Neural progenitor cell (in vitro differentiated cells): ENCODE results near the gene MINDY4. TPM values are rescaled to one million over a fixed set of nuclear protein-coding genes. Genes with fewer than 3 reads are reported as not detected.

Experiments
- DNase-seq: peaks from one replicate; pipeline ENCODE4 v3.0.0-alpha.2; 2016; ENCODE audit warnings: low spot score
- H2AFZ ChIP-seq: fragments of 200-600 bp; sonication (generic); replicated peaks from 2 replicates; pipeline ENCODE4 v1.6.1; 2016; ENCODE audit warnings: antibody characterized with exemption
- H3F3A ChIP-seq: fragments of 200-600 bp; sonication (generic); 2 replicates; pipeline ENCODE4 v1.6.1; 2016; ENCODE audit warnings: antibody characterized with exemption, low read depth
- H3K27ac ChIP-seq: fragments of 200-600 bp; sonication (generic); 2 replicates; pipeline ENCODE4 v1.5.1; 2016; ENCODE audit warnings: mild to moderate bottlenecking
- H3K27me3 ChIP-seq: fragments of 200-600 bp; sonication (generic); 2 replicates; pipeline ENCODE4 v1.6.1; 2016; ENCODE audit warnings: mild to moderate bottlenecking, moderate library complexity
- H3K36me3 ChIP-seq: fragments of 200-600 bp; sonication (generic); 2 replicates; pipeline ENCODE4 v1.5.1; 2016
- H3K4me1 ChIP-seq: fragments of 200-600 bp; sonication (generic); 2 replicates; pipeline ENCODE4 v1.6.1; 2016; ENCODE audit warnings: mixed run types
- H3K4me2 ChIP-seq: fragments of 200-600 bp; sonication (generic); 2 replicates; pipeline ENCODE4 v1.6.1; 2016
- H3K4me3 ChIP-seq: fragments of 200-600 bp; sonication (generic); 2 replicates; pipeline ENCODE4 v1.5.1; 2016
- H3K79me2 ChIP-seq: fragments of 200-600 bp; sonication (generic); 2 replicates; pipeline ENCODE4 v1.6.1; 2016; ENCODE audit warnings: low read depth
- H3K9ac ChIP-seq: fragments of 200-600 bp; sonication (generic); 2 replicates; pipeline ENCODE4 v1.6.1; 2016
- H3K9me3 ChIP-seq: fragments of 200-600 bp; sonication (generic); 2 replicates; pipeline ENCODE4 v1.5.1; 2016; ENCODE audit warnings: low read depth
- H4K20me1 ChIP-seq: fragments of 200-600 bp; sonication (generic); 2 replicates; pipeline ENCODE4 v1.6.1; 2016; ENCODE audit warnings: low read depth
- H3K27ac Mint-ChIP-seq: 3 replicates; pipeline ENCODE4 v1.8.0; 2021; ENCODE audit warnings: mixed read lengths
- H3K27me3 Mint-ChIP-seq: 2 replicates; pipeline ENCODE4 v1.8.0; 2022; ENCODE audit warnings: low read depth, mild to moderate bottlenecking, inconsistent platforms, moderate library complexity, mixed read lengths; ENCODE audit not compliant: insufficient read depth
- H3K36me3 Mint-ChIP-seq: 3 replicates; pipeline ENCODE4 v1.8.0; 2021; ENCODE audit warnings: mixed read lengths
- H3K4me1 Mint-ChIP-seq: 3 replicates; pipeline ENCODE4 v1.8.0; 2021; ENCODE audit warnings: mixed read lengths
- H3K4me3 Mint-ChIP-seq: 3 replicates; pipeline ENCODE4 v1.8.0; 2021; ENCODE audit warnings: mild to moderate bottlenecking, moderate library complexity, mixed read lengths
- H3K9me3 Mint-ChIP-seq: 3 replicates; pipeline ENCODE4 v1.8.0; 2020; ENCODE audit warnings: mixed read lengths
- EZH2 ChIP-seq: fragments of 200-600 bp; sonication (generic); IDR thresholded peaks from 2 replicates; pipeline ENCODE4 v1.6.1; 2017; ENCODE audit warnings: antibody characterized with exemption, mild to moderate bottlenecking, moderate library complexity
- EZH2phosphoT487 ChIP-seq: fragments of 200-600 bp; sonication (generic); IDR thresholded peaks from 2 replicates; pipeline ENCODE4 v1.6.1; 2017; ENCODE audit warnings: antibody characterized with exemption
- total RNA-seq: library from RNA; depleted of rRNA; stranded (reverse); fragments of >200 nt; gene quantifications from 2 replicates; pipeline ENCODE4 v1.2.3, GENCODE V29; 2015; ENCODE audit warnings: low replicate concordance
- TF ChIP-seq, protein P1 (sequence below): fragments of 200-600 bp; sonication (generic); IDR thresholded peaks from 2 replicates; pipeline ENCODE4 v1.5.1; 2017; ENCODE audit warnings: antibody characterized with exemption, mild to moderate bottlenecking

MINDY4 gene
- total RNA-seq, 1 donor from 2014 or later = 5.9 TPM

DNA sequence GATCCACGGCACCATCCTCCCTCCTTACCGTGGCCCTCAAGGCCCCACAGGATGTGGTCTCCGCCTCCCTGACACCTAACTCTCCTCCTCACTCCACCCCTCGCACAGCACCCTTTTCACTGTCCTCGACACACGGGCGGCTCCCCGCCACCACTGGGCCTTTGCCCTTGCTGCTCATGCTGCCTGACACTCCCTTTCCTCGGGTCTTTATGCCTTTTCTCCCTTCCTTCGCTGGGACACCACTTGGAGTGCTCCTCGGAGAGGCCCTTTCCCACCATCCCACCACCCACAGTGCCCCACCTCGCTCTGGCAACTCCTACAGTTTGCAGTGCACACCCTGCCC is 27.2 kb upstream of the MINDY4 start:
- H3K4me3 Mint-ChIP-seq = no peak overlapping the region
- Histone ChIP-seq H3K27me3 (no peaks in the 10 kb centered on the region), H4K20me1 (peaks cover 4% of the 10 kb centered on the region), H3F3A (no peaks in the 10 kb centered on the region), H3K9me3 (no peaks in the 10 kb centered on the region), H2AFZ (no peak overlapping the region), H3K4me3 (no peak overlapping the region), H3K36me3 (no peaks in the 10 kb centered on the region), H3K79me2 (no peaks in the 10 kb centered on the region), H3K9ac (no peak overlapping the region), H3K4me1 (no peaks in the 10 kb centered on the region), H3K4me2 (no peak overlapping the region), H3K27ac (no peak overlapping the region)
- no peaks in the 10 kb centered on the region for H3K9me3 Mint-ChIP-seq
- H3K4me1 Mint-ChIP-seq = no peaks in the 10 kb centered on the region
- no peaks in the 10 kb centered on the region for H3K36me3 Mint-ChIP-seq
- H3K27ac Mint-ChIP-seq = no peak overlapping the region
- TF ChIP-seq EZH2phosphoT487 (no peak), EZH2 (no peak)
- TF ChIP-seq, protein P1, sequence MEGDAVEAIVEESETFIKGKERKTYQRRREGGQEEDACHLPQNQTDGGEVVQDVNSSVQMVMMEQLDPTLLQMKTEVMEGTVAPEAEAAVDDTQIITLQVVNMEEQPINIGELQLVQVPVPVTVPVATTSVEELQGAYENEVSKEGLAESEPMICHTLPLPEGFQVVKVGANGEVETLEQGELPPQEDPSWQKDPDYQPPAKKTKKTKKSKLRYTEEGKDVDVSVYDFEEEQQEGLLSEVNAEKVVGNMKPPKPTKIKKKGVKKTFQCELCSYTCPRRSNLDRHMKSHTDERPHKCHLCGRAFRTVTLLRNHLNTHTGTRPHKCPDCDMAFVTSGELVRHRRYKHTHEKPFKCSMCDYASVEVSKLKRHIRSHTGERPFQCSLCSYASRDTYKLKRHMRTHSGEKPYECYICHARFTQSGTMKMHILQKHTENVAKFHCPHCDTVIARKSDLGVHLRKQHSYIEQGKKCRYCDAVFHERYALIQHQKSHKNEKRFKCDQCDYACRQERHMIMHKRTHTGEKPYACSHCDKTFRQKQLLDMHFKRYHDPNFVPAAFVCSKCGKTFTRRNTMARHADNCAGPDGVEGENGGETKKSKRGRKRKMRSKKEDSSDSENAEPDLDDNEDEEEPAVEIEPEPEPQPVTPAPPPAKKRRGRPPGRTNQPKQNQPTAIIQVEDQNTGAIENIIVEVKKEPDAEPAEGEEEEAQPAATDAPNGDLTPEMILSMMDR = no peak
- peaks cover 14% of the 10 kb centered on the region for H3K27me3 Mint-ChIP-seq
- no peak for DNase-seq

DNA sequence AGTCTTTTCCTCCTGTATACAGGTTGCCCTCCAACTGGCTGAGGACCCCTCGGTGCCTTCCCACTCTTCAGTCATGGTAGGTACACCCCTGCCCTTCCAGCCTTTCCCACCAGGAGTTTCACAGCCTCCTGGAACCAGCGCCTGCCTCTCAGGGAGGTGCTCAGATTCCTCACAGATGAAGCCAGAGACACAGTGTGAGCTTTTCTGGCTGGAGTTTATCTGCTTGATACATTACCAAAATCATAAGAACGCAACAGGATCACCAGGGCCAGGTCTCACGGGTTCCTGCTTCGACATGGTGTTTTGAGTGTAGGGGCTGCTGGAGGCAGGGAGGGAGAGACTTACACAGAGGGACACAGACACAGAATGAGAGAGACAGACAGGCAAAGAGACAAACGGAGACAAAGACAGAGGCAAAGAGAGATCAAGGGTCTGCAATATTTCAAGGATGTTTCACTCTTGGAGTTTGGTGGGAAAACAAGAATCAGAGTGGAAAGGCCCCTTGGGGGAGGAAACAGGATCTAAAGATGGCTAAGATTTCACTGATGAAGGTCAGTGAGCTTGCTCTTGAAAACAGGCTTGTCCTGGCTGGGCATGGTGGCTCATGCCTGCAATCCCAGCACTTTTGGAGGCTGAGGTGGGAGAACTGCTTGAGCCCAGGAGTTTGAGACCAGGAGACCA is 25.8 kb upstream of the MINDY4 start:
- no peak overlapping the region for H3K4me3 ChIP-seq
- H3K4me1 Mint-ChIP-seq = no peaks in the 10 kb centered on the region
- H3K36me3 Mint-ChIP-seq = no peaks in the 10 kb centered on the region
- H3K27ac Mint-ChIP-seq = no peak overlapping the region
- H3K27ac ChIP-seq = no peak overlapping the region
- H3K4me3 Mint-ChIP-seq = no peak overlapping the region
- TF ChIP-seq EZH2phosphoT487 = no peak
- TF ChIP-seq, protein P1 = no peak
- TF ChIP-seq EZH2 = no peak
- no peaks in the 10 kb centered on the region for H3F3A ChIP-seq
- H3K9me3 ChIP-seq = no peaks in the 10 kb centered on the region
- H3K27me3 ChIP-seq = no peaks in the 10 kb centered on the region
- H3K9ac ChIP-seq = no peak overlapping the region
- peaks cover 4% of the 10 kb centered on the region for H4K20me1 ChIP-seq
- no peaks in the 10 kb centered on the region for H3K79me2 ChIP-seq
- H3K27me3 Mint-ChIP-seq = peaks cover 14% of the 10 kb centered on the region
- H3K4me2 ChIP-seq = no peak overlapping the region
- H3K4me1 ChIP-seq = no peaks in the 10 kb centered on the region
- H3K36me3 ChIP-seq = no peaks in the 10 kb centered on the region
- no peak overlapping the region for H2AFZ ChIP-seq
- H3K9me3 Mint-ChIP-seq = peaks cover 8% of the 10 kb centered on the region
- DNase-seq = no peak

DNA sequence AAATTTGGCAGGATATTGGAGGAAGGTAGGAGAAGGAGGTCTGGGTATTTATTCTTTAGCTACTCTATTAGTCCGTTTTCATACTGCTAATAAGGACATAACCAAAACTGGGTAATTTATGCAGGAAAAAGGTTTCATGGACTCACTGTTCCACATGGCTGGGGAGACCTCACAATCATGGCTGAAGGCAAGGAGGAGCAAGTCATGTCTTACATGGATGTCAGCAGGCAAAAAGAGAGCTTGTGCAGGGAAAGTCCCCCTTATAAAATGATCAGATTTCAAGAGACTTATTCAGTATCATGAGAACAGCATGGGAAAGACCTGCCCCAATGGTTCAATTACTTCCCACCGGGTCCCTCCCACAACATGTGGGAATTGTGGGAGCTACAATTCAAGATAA is 21.2 kb upstream of the MINDY4 start:
- no peaks in the 10 kb centered on the region for H4K20me1 ChIP-seq
- TF ChIP-seq, protein P1 = no peak
- no peak for TF ChIP-seq EZH2phosphoT487
- TF ChIP-seq EZH2 = no peak
- DNase-seq = no peak
- no peak overlapping the region for H2AFZ ChIP-seq
- peaks cover 4% of the 10 kb centered on the region for H3K4me1 Mint-ChIP-seq
- H3K79me2 ChIP-seq = no peaks in the 10 kb centered on the region
- H3K9ac ChIP-seq = no peak overlapping the region
- H3K27me3 ChIP-seq = no peaks in the 10 kb centered on the region
- no peaks in the 10 kb centered on the region for H3F3A ChIP-seq
- no peak overlapping the region for H3K4me2 ChIP-seq
- no peaks in the 10 kb centered on the region for H3K36me3 ChIP-seq
- no peak overlapping the region for H3K4me3 ChIP-seq
- no peak overlapping the region for H3K4me3 Mint-ChIP-seq
- H3K27me3 Mint-ChIP-seq = peaks cover 15% of the 10 kb centered on the region
- H3K4me1 ChIP-seq = no peaks in the 10 kb centered on the region
- no peaks in the 10 kb centered on the region for H3K36me3 Mint-ChIP-seq
- H3K9me3 Mint-ChIP-seq = peaks cover 11% of the 10 kb centered on the region
- no peaks in the 10 kb centered on the region for H3K9me3 ChIP-seq
- H3K27ac Mint-ChIP-seq = no peak overlapping the region
- no peak overlapping the region for H3K27ac ChIP-seq
